Lower lobe of right lung (tissue), 2 donors: ENCODE data around the gene UBXN10. TPM values are rescaled to one million over a fixed set of nuclear protein-coding genes. Genes with fewer than 3 reads are reported as not detected.

ENCODE experiments used
- ATAC-seq, 2 donors: fragments of 200-7000 bp; cut with Tn5 transposase; one replicate each; pipeline ENCODE4 v1.9.1; 2020 to 2022; ENCODE audit warnings: mild to moderate bottlenecking in 2 of 2, moderate library complexity in 2 of 2
- DNase-seq: peaks from one replicate; pipeline ENCODE4 v3.0.0-alpha.2; 2020
- H3K27ac ChIP-seq: fragments of 200-600 bp; one replicate; pipeline ENCODE4 v1.8.0; 2022
- H3K27me3 ChIP-seq: fragments of 200-600 bp; one replicate; pipeline ENCODE4 v1.8.0; 2022; ENCODE audit warnings: low read depth
- H3K36me3 ChIP-seq: fragments of 200-600 bp; one replicate; pipeline ENCODE4 v1.8.0; 2022; ENCODE audit warnings: mild to moderate bottlenecking
- H3K4me1 ChIP-seq: fragments of 200-600 bp; one replicate; pipeline ENCODE4 v1.8.0; 2022
- H3K4me3 ChIP-seq: fragments of 200-600 bp; one replicate; pipeline ENCODE4 v1.8.0; 2022; ENCODE audit warnings: mild to moderate bottlenecking
- H3K9me3 ChIP-seq: fragments of 200-600 bp; one replicate; pipeline ENCODE4 v1.8.0; 2022
- CTCF ChIP-seq: fragments of 200-600 bp; IDR thresholded peaks from one replicate; pipeline ENCODE4 v1.8.0; 2022; ENCODE audit warnings: antibody characterized with exemption, mild to moderate bottlenecking
- intact Hi-C: fragments of 100-400 bp; cut with DNase I; formaldehyde crosslinking; loops from one replicate; pipeline ENCODE4 v1.11.0; 2022
- total RNA-seq: library from RNA; stranded (reverse); fragmentation: NEBNext Ultra II Directional; extraction: Animal tissue kit (Norgen Biotek cat#: 25700); gene quantifications from one replicate; pipeline ENCODE4 v1.2.1, GENCODE V29; 2021
- donor health status: DM: no; HTN: yes; CAD: no; lungs with severe emphysema.

The UBXN10 gene
- total RNA-seq, 1 donor from 2014 or later, result 7.8 TPM

GRCh38 chr1:20153000-20153418 is 32.9 kb upstream of the UBXN10 start:
- ATAC-seq, result peak; percentile 61 to 74
- TF ChIP-seq CTCF, result no peak
- Histone ChIP-seq H3K27ac (peak overlapping the region; percentile 74), H3K27me3 (peaks cover 4% of the 10 kb centered on the region), H3K4me3 (no peak overlapping the region), H3K4me1 (peaks cover 31% of the 10 kb centered on the region), H3K36me3 (no peaks in the 10 kb centered on the region), H3K9me3 (no peaks in the 10 kb centered on the region)
- DNase-seq, result peak; percentile 67
- intact Hi-C loops, result no loop called here

GRCh38 chr1:20154301-20154831 is 31.5 kb upstream of the UBXN10 start:
- DNase-seq (no peak), ATAC-seq (peak in 1 of 2 donors; percentile 28)
- peaks cover 31% of the 10 kb centered on the region for H3K4me1 ChIP-seq
- H3K27me3 ChIP-seq, result peaks cover 4% of the 10 kb centered on the region
- H3K9me3 ChIP-seq, result peaks cover 8% of the 10 kb centered on the region
- no peaks in the 10 kb centered on the region for H3K36me3 ChIP-seq
- peak overlapping the region; percentile 27 for H3K4me3 ChIP-seq
- peak overlapping the region; percentile 74 for H3K27ac ChIP-seq
- intact Hi-C loops, result no loop called here
- TF ChIP-seq CTCF, result no peak

GRCh38 chr1:20158358-20159070 is 27.4 kb upstream of the UBXN10 start:
- TF ChIP-seq CTCF, result no peak
- H3K9me3 ChIP-seq, result peaks cover 30% of the 10 kb centered on the region
- intact Hi-C loops, result no loop called here
- H3K36me3 ChIP-seq, result no peaks in the 10 kb centered on the region
- H3K27ac ChIP-seq, result no peak overlapping the region
- DNase-seq, result no peak
- H3K4me1 ChIP-seq, result peaks cover 14% of the 10 kb centered on the region
- no peak for ATAC-seq
- H3K27me3 ChIP-seq, result no peaks in the 10 kb centered on the region
- H3K4me3 ChIP-seq, result no peak overlapping the region

- TF ChIP-seq CTCF, result no peak
- intact Hi-C loops, result no loop called here
These were observed 25.9 kb upstream of the UBXN10 start for GRCh38 chr1:20160034-20160433.

GRCh38 chr1:20164694-20165202 is 21.1 kb upstream of the UBXN10 start:
- peaks cover 7% of the 10 kb centered on the region for H3K4me1 ChIP-seq
- H3K9me3 ChIP-seq, result peaks cover 18% of the 10 kb centered on the region
- no peaks in the 10 kb centered on the region for H3K36me3 ChIP-seq
- intact Hi-C loops, result no loop called here
- H3K27ac ChIP-seq, result peak overlapping the region; percentile 18
- H3K4me3 ChIP-seq, result no peak overlapping the region
- peaks cover 3% of the 10 kb centered on the region for H3K27me3 ChIP-seq
- ATAC-seq (peak in 1 of 2 donors; percentile 44), DNase-seq (no peak)
- TF ChIP-seq CTCF, result no peak

More at GRCh38 chr1:20160034-20160433, 25.9 kb upstream of the UBXN10 start:
- Histone ChIP-seq H3K4me3 (no peak overlapping the region), H3K36me3 (no peaks in the 10 kb centered on the region), H3K27ac (no peak overlapping the region), H3K4me1 (peaks cover 10% of the 10 kb centered on the region), H3K27me3 (no peaks in the 10 kb centered on the region), H3K9me3 (peaks cover 30% of the 10 kb centered on the region)
- no peak for ATAC-seq
- no peak for DNase-seq
